Activated naive CD4-positive, alpha-beta T cell treated with anti-CD3 and anti-CD28 coated beads, Interleukin-2, amount 50 U/mL, for 24 hours (primary cell): ENCODE results near the gene LAMB4.

Experiments used
- H3K27ac Mint-ChIP-seq: one replicate; pipeline ENCODE4 v1.8.0; 2021; ENCODE audit warnings: mild to moderate bottlenecking, mixed read lengths
- H3K27me3 Mint-ChIP-seq: one replicate; pipeline ENCODE4 v1.8.0; 2021; ENCODE audit warnings: mixed read lengths
- H3K36me3 Mint-ChIP-seq: one replicate; pipeline ENCODE4 v1.8.0; 2021; ENCODE audit warnings: mixed read lengths
- H3K4me1 Mint-ChIP-seq: one replicate; pipeline ENCODE4 v1.8.0; 2021; ENCODE audit warnings: mixed read lengths
- H3K4me3 Mint-ChIP-seq: one replicate; pipeline ENCODE4 v1.8.0; 2021; ENCODE audit warnings: mild to moderate bottlenecking, mixed read lengths
- H3K9me3 Mint-ChIP-seq: one replicate; pipeline ENCODE4 v1.8.0; 2021; ENCODE audit warnings: mixed read lengths

The LAMB4 gene

GRCh38 chr7:108101759-108102158 lies 28.4 kb downstream of the LAMB4 start:
- no peaks in the 10 kb centered on the region for H3K36me3 Mint-ChIP-seq
- no peaks in the 10 kb centered on the region for H3K4me1 Mint-ChIP-seq
- no peak overlapping the region for H3K4me3 Mint-ChIP-seq
- H3K27me3 Mint-ChIP-seq = peaks cover 3% of the 10 kb centered on the region
- H3K9me3 Mint-ChIP-seq = no peaks in the 10 kb centered on the region
- no peak overlapping the region for H3K27ac Mint-ChIP-seq

GRCh38 chr7:108099713-108100112 lies 30.4 kb downstream of the LAMB4 start:
- no peaks in the 10 kb centered on the region for H3K36me3 Mint-ChIP-seq
- no peak overlapping the region for H3K27ac Mint-ChIP-seq
- peaks cover 7% of the 10 kb centered on the region for H3K27me3 Mint-ChIP-seq
- H3K4me1 Mint-ChIP-seq = no peaks in the 10 kb centered on the region
- H3K4me3 Mint-ChIP-seq = no peak overlapping the region
- no peaks in the 10 kb centered on the region for H3K9me3 Mint-ChIP-seq

GRCh38 chr7:108097703-108098102 lies 32.5 kb downstream of the LAMB4 start:
- peaks cover 13% of the 10 kb centered on the region for H3K27me3 Mint-ChIP-seq
- H3K27ac Mint-ChIP-seq = no peak overlapping the region
- H3K9me3 Mint-ChIP-seq = no peaks in the 10 kb centered on the region
- no peaks in the 10 kb centered on the region for H3K36me3 Mint-ChIP-seq
- H3K4me3 Mint-ChIP-seq = no peak overlapping the region
- no peaks in the 10 kb centered on the region for H3K4me1 Mint-ChIP-seq

- Mint-ChIP-seq H3K4me3 (no peak overlapping the region), H3K4me1 (no peaks in the 10 kb centered on the region), H3K27ac (no peak overlapping the region), H3K27me3 (peaks cover 13% of the 10 kb centered on the region), H3K36me3 (no peaks in the 10 kb centered on the region), H3K9me3 (no peaks in the 10 kb centered on the region)
Measured at GRCh38 chr7:108096996-108097395, 33.2 kb downstream of the LAMB4 start.

- H3K36me3 Mint-ChIP-seq = no peaks in the 10 kb centered on the region
- H3K4me1 Mint-ChIP-seq = no peaks in the 10 kb centered on the region
- no peak overlapping the region for H3K27ac Mint-ChIP-seq
- H3K9me3 Mint-ChIP-seq = no peaks in the 10 kb centered on the region
- H3K4me3 Mint-ChIP-seq = no peak overlapping the region
- H3K27me3 Mint-ChIP-seq = peaks cover 14% of the 10 kb centered on the region
Measured at GRCh38 chr7:108094933-108095710, 35.0 kb downstream of the LAMB4 start.

- H3K9me3 Mint-ChIP-seq = no peaks in the 10 kb centered on the region
- peaks cover 14% of the 10 kb centered on the region for H3K27me3 Mint-ChIP-seq
- H3K36me3 Mint-ChIP-seq = no peaks in the 10 kb centered on the region
- H3K27ac Mint-ChIP-seq = no peak overlapping the region
- no peak overlapping the region for H3K4me3 Mint-ChIP-seq
- H3K4me1 Mint-ChIP-seq = no peaks in the 10 kb centered on the region
Measured at GRCh38 chr7:108094346-108094745, 35.8 kb downstream of the LAMB4 start.

- H3K9me3 Mint-ChIP-seq = no peaks in the 10 kb centered on the region
- H3K4me1 Mint-ChIP-seq = no peaks in the 10 kb centered on the region
- no peak overlapping the region for H3K27ac Mint-ChIP-seq
- H3K36me3 Mint-ChIP-seq = no peaks in the 10 kb centered on the region
- peaks cover 11% of the 10 kb centered on the region for H3K27me3 Mint-ChIP-seq
- no peak overlapping the region for H3K4me3 Mint-ChIP-seq
Measured at GRCh38 chr7:108093851-108094331, 36.3 kb downstream of the LAMB4 start.

- H3K27ac Mint-ChIP-seq = no peak overlapping the region
- H3K4me3 Mint-ChIP-seq = no peak overlapping the region
- H3K9me3 Mint-ChIP-seq = no peaks in the 10 kb centered on the region
- no peaks in the 10 kb centered on the region for H3K36me3 Mint-ChIP-seq
- peaks cover 11% of the 10 kb centered on the region for H3K27me3 Mint-ChIP-seq
- H3K4me1 Mint-ChIP-seq = no peaks in the 10 kb centered on the region
Measured at GRCh38 chr7:108093341-108093740, 36.8 kb downstream of the LAMB4 start.

GRCh38 chr7:108091461-108091831 lies 38.7 kb downstream of the LAMB4 start:
- Mint-ChIP-seq H3K4me1 (no peaks in the 10 kb centered on the region), H3K4me3 (no peak overlapping the region), H3K36me3 (no peaks in the 10 kb centered on the region), H3K27ac (no peak overlapping the region), H3K27me3 (peaks cover 11% of the 10 kb centered on the region), H3K9me3 (no peaks in the 10 kb centered on the region)

GRCh38 chr7:108090791-108091460 lies 39.2 kb downstream of the LAMB4 start:
- peaks cover 11% of the 10 kb centered on the region for H3K27me3 Mint-ChIP-seq
- H3K36me3 Mint-ChIP-seq = no peaks in the 10 kb centered on the region
- no peaks in the 10 kb centered on the region for H3K9me3 Mint-ChIP-seq
- H3K4me1 Mint-ChIP-seq = no peaks in the 10 kb centered on the region
- no peak overlapping the region for H3K27ac Mint-ChIP-seq
- H3K4me3 Mint-ChIP-seq = no peak overlapping the region

- H3K9me3 Mint-ChIP-seq = no peaks in the 10 kb centered on the region
- peaks cover 6% of the 10 kb centered on the region for H3K27me3 Mint-ChIP-seq
- no peaks in the 10 kb centered on the region for H3K36me3 Mint-ChIP-seq
- no peak overlapping the region for H3K27ac Mint-ChIP-seq
- H3K4me1 Mint-ChIP-seq = no peaks in the 10 kb centered on the region
- H3K4me3 Mint-ChIP-seq = no peak overlapping the region
Measured at GRCh38 chr7:108089381-108089780, 40.8 kb downstream of the LAMB4 start.

- Mint-ChIP-seq H3K36me3 (no peaks in the 10 kb centered on the region), H3K9me3 (no peaks in the 10 kb centered on the region), H3K4me1 (no peaks in the 10 kb centered on the region), H3K4me3 (no peak overlapping the region), H3K27ac (no peak overlapping the region), H3K27me3 (peaks cover 4% of the 10 kb centered on the region)
Measured at GRCh38 chr7:108088729-108089128, 41.4 kb downstream of the LAMB4 start.

GRCh38 chr7:108087778-108088177 lies 42.4 kb downstream of the LAMB4 start:
- no peaks in the 10 kb centered on the region for H3K4me1 Mint-ChIP-seq
- no peak overlapping the region for H3K27ac Mint-ChIP-seq
- peaks cover 2% of the 10 kb centered on the region for H3K27me3 Mint-ChIP-seq
- H3K36me3 Mint-ChIP-seq = no peaks in the 10 kb centered on the region
- no peaks in the 10 kb centered on the region for H3K9me3 Mint-ChIP-seq
- H3K4me3 Mint-ChIP-seq = no peak overlapping the region

GRCh38 chr7:108086962-108087361 lies 43.2 kb downstream of the LAMB4 start:
- no peak overlapping the region for H3K4me3 Mint-ChIP-seq
- H3K27me3 Mint-ChIP-seq = peaks cover 2% of the 10 kb centered on the region
- no peak overlapping the region for H3K27ac Mint-ChIP-seq
- no peaks in the 10 kb centered on the region for H3K4me1 Mint-ChIP-seq
- H3K9me3 Mint-ChIP-seq = no peaks in the 10 kb centered on the region
- H3K36me3 Mint-ChIP-seq = no peaks in the 10 kb centered on the region

- Mint-ChIP-seq H3K36me3 (no peaks in the 10 kb centered on the region), H3K4me1 (no peaks in the 10 kb centered on the region), H3K9me3 (peaks cover 3% of the 10 kb centered on the region), H3K27ac (no peak overlapping the region), H3K27me3 (peaks cover 2% of the 10 kb centered on the region), H3K4me3 (no peak overlapping the region)
Measured at GRCh38 chr7:108086546-108086945, 43.6 kb downstream of the LAMB4 start.

- Mint-ChIP-seq H3K4me3 (no peak overlapping the region), H3K27ac (no peak overlapping the region), H3K4me1 (no peaks in the 10 kb centered on the region), H3K27me3 (no peaks in the 10 kb centered on the region), H3K9me3 (peaks cover 7% of the 10 kb centered on the region), H3K36me3 (no peaks in the 10 kb centered on the region)
Measured at GRCh38 chr7:108083980-108084379, 46.2 kb downstream of the LAMB4 start.
